Mesenchymal stem cell (in vitro differentiated cells and primary cell): ENCODE data around the gene KLHL28. TPM values are rescaled to one million over a fixed set of nuclear protein-coding genes. Genes with fewer than 3 reads are reported as not detected.
A peak's percentile ranks its signal among the peaks of the same experiment; 100 is the strongest.

ENCODE experiments used
- DNase-seq: peaks from one replicate; pipeline ENCODE4 v3.0.0-alpha.2; 2013
- H2AFZ ChIP-seq: one replicate; pipeline ENCODE4 v1.6.1; 2013; ENCODE audit warnings: low read depth, mild to moderate bottlenecking, control low read depth, inconsistent platforms, low read length, moderate library complexity
- H2AK5ac ChIP-seq: 2 replicates; pipeline ENCODE4 v1.6.1; 2013; ENCODE audit warnings: low read length, moderate library complexity, mild to moderate bottlenecking, inconsistent platforms; ENCODE audit not compliant: severe bottlenecking
- H2BK120ac ChIP-seq: one replicate; pipeline ENCODE4 v1.6.1; 2013; ENCODE audit warnings: low read depth, mild to moderate bottlenecking, inconsistent platforms, low read length, moderate library complexity
- H2BK12ac ChIP-seq, 2 experiments: one replicate each; pipeline ENCODE4 v1.6.1; 2013; ENCODE audit warnings: inconsistent platforms in 2 of 2, low read length in 2 of 2, mild to moderate bottlenecking in 2 of 2, moderate library complexity in 2 of 2, control low read depth in 1 of 2
- H2BK15ac ChIP-seq: one replicate; pipeline ENCODE4 v1.6.1; 2013; ENCODE audit warnings: mild to moderate bottlenecking, low read depth, inconsistent platforms; ENCODE audit not compliant: poor library complexity, severe bottlenecking
- H2BK5ac ChIP-seq: 2 replicates; pipeline ENCODE4 v1.6.1; 2013; ENCODE audit warnings: low read depth, mild to moderate bottlenecking, low read length, control low read depth, inconsistent platforms; ENCODE audit not compliant: poor library complexity, severe bottlenecking
- H3K14ac ChIP-seq, 2 experiments: one replicate each; pipeline ENCODE4 v1.6.1; 2013; ENCODE audit warnings: inconsistent platforms in 2 of 2, low read length in 2 of 2, control low read depth in 1 of 2, mild to moderate bottlenecking in 1 of 2, moderate library complexity in 1 of 2
- H3K18ac ChIP-seq, 2 experiments: one replicate each; pipeline ENCODE4 v1.6.1; 2013; ENCODE audit warnings: inconsistent platforms in 2 of 2, low read length in 2 of 2, control low read depth in 1 of 2, low read depth in 1 of 2, mild to moderate bottlenecking in 1 of 2
- H3K23ac ChIP-seq, 2 experiments: one replicate each; pipeline ENCODE4 v1.6.1; 2013; ENCODE audit warnings: inconsistent platforms in 2 of 2, low read length in 2 of 2, mild to moderate bottlenecking in 2 of 2, moderate library complexity in 2 of 2, control low read depth in 1 of 2
- H3K27ac ChIP-seq: 2 replicates; pipeline ENCODE4 v1.5.1; 2013; ENCODE audit warnings: mild to moderate bottlenecking, moderate library complexity, low read length, control low read depth, inconsistent platforms; ENCODE audit not compliant: poor library complexity, severe bottlenecking
- H3K27me3 ChIP-seq, 2 experiments: 2 replicates each; pipeline versions ENCODE4 v1.6.1 to v1.7.0; 2013; ENCODE audit warnings: low read length in 2 of 2, mild to moderate bottlenecking in 2 of 2, moderate library complexity in 2 of 2, control low read depth in 1 of 2, inconsistent platforms in 1 of 2; ENCODE audit not compliant: control insufficient read depth in 1 of 2, insufficient read depth in 1 of 2
- H3K36me3 ChIP-seq, 2 experiments: 2 replicates each; pipeline versions ENCODE4 v1.6.1 to v1.7.0; 2013; ENCODE audit warnings: low read length in 2 of 2, control low read depth in 1 of 2, inconsistent platforms in 1 of 2, low read depth in 1 of 2, mild to moderate bottlenecking in 1 of 2; ENCODE audit not compliant: insufficient read depth in 2 of 2, control insufficient read depth in 1 of 2
- H3K4ac ChIP-seq, 2 experiments: one replicate each; pipeline ENCODE4 v1.6.1; 2013; ENCODE audit warnings: inconsistent platforms in 2 of 2, low read length in 2 of 2, mild to moderate bottlenecking in 2 of 2, moderate library complexity in 2 of 2, control low read depth in 1 of 2, low read depth in 1 of 2
- H3K4me1 ChIP-seq: 2 replicates; pipeline ENCODE4 v1.6.1; 2013; ENCODE audit warnings: low read depth, low read length, control low read depth; ENCODE audit not compliant: control insufficient read depth, insufficient read depth
- H3K4me2 ChIP-seq: 2 replicates; pipeline ENCODE4 v1.6.1; 2013; ENCODE audit warnings: low read length, mild to moderate bottlenecking, inconsistent platforms; ENCODE audit not compliant: poor library complexity, severe bottlenecking
- H3K4me3 ChIP-seq, 2 experiments: 2 replicates each; pipeline versions ENCODE4 v1.5.1 to v1.7.0; 2013; ENCODE audit warnings: low read length in 2 of 2, mild to moderate bottlenecking in 2 of 2, control low read depth in 1 of 2, low read depth in 1 of 2; ENCODE audit not compliant: insufficient read depth in 1 of 2
- H3K79me1 ChIP-seq: replicated peaks from 2 replicates; pipeline ENCODE4 v1.6.1; 2013; ENCODE audit warnings: mild to moderate bottlenecking, control low read depth, low read length, inconsistent platforms; ENCODE audit not compliant: poor library complexity, severe bottlenecking
- H3K9ac ChIP-seq: 2 replicates; pipeline ENCODE4 v1.7.0; 2013; ENCODE audit warnings: mild to moderate bottlenecking, low read length, moderate library complexity
- H3K9me3 ChIP-seq: 2 replicates; pipeline ENCODE4 v1.7.0; 2013; ENCODE audit warnings: mild to moderate bottlenecking, low read length; ENCODE audit not compliant: control insufficient read depth
- H4K8ac ChIP-seq: one replicate; pipeline ENCODE4 v1.6.1; 2013; ENCODE audit warnings: inconsistent platforms, mild to moderate bottlenecking, low read length, moderate library complexity
- H4K91ac ChIP-seq: one replicate; pipeline ENCODE4 v1.6.1; 2013; ENCODE audit warnings: mild to moderate bottlenecking, low read length, inconsistent platforms
- WGBS: methylation state at CpG from one replicate; pipeline ENCODE4 v1.1.7; 2013; ENCODE audit warnings: mixed read lengths; 5-methylcytosine and 5-hydroxymethylcytosine counted together
- polyA plus RNA-seq, 2 experiments: library from polyadenylated mRNA; stranded (reverse); fragments of 200-250 nt; gene quantifications; one replicate each; pipeline ENCODE4 v1.2.3, GENCODE V29; 2013

Gene KLHL28, protein sequence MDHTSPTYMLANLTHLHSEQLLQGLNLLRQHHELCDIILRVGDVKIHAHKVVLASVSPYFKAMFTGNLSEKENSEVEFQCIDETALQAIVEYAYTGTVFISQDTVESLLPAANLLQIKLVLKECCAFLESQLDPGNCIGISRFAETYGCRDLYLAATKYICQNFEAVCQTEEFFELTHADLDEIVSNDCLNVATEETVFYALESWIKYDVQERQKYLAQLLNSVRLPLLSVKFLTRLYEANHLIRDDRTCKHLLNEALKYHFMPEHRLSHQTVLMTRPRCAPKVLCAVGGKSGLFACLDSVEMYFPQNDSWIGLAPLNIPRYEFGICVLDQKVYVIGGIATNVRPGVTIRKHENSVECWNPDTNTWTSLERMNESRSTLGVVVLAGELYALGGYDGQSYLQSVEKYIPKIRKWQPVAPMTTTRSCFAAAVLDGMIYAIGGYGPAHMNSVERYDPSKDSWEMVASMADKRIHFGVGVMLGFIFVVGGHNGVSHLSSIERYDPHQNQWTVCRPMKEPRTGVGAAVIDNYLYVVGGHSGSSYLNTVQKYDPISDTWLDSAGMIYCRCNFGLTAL
- polyA plus RNA-seq (2013, experiment 1 of 2) = 5.4 TPM
- 6.1 TPM for polyA plus RNA-seq (2013, experiment 2 of 2)

DNA sequence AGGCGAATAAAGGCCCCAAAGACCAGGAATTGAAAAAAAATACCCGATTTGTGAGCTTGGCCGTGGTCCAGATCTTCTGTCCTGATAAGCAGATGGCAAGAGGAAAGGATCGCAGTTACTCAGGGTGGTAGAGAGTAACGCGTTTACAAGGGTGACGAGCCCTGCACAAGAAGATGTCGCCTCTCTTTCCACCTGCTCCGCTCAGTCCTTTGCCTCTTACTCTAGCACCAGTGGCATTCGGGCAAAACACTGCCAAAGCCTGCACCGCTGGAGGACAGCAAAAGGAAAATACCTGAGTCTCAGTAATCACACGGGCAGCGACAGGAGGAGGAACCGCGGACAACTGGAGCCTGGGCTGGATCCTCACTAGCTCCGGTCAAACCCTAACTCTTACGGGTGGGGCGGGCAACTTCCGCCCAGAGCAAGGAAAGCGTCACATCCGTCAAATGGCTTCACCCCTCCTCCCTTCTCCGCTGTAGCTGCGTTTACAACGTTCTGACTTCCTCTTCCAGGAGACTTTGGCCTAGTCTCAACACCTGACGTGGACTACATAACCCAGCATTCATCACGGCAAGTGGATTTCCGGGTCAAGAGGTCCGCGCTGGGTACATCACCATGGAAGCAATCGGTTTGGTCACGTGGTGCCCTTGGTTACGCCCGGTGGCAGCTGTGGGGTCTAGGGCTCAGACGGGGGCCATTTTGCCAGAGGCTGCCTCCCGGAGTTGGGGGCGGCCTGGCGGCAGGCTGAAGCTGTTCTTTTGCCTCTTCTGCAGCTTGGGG lies at the start of gene KLHL28, which contains the start of gene TOGARAM1:
TSS of gene KLHL28 (minus strand) at position 394 of the 780 bp plus-strand sequence. CDS start 16,019 bp downstream, outside the sequence.
TSS of gene TOGARAM1 (plus strand) at position 637 of the 780 bp plus-strand sequence. CDS start 232 bp downstream, outside the sequence.
- Histone ChIP-seq H3K9ac (peak within 1 kb of the TSS; percentile 94), H2BK5ac (peak within 1 kb of the TSS; percentile 10), H2BK15ac (no peak within 1 kb of the TSS), H2BK12ac (peak within 1 kb of the TSS in 1 of 2 experiments; percentile 88), H2AFZ (peak within 1 kb of the TSS; percentile 91), H3K27ac (peak within 1 kb of the TSS; percentile 86), H3K79me1 (no peaks in the 10 kb centered on the region), H3K23ac (peak within 1 kb of the TSS in 1 of 2 experiments; percentile 93), H2BK120ac (peak within 1 kb of the TSS; percentile 35), H4K8ac (peak within 1 kb of the TSS; percentile 10), H3K18ac (peak within 1 kb of the TSS; percentile 60 to 93), H3K14ac (peak within 1 kb of the TSS in 1 of 2 experiments; percentile 97), H2AK5ac (no peak within 1 kb of the TSS), H3K4ac (peak within 1 kb of the TSS; percentile 5 to 91), H3K4me1 (peaks cover 6% of the 10 kb centered on the region), H3K36me3 (no peaks in the 10 kb centered on the region), H4K91ac (no peak within 1 kb of the TSS), H3K4me2 (peak within 1 kb of the TSS; percentile 84), H3K27me3 (no peaks in the 10 kb centered on the region), H3K4me3 (peak within 1 kb of the TSS; percentile 85 to 92), H3K9me3 (no peaks in the 10 kb centered on the region)
- under 1% methylated on average over 37 of the region's 37 CpGs for WGBS
- DNase-seq = peak; percentile 100

DNA sequence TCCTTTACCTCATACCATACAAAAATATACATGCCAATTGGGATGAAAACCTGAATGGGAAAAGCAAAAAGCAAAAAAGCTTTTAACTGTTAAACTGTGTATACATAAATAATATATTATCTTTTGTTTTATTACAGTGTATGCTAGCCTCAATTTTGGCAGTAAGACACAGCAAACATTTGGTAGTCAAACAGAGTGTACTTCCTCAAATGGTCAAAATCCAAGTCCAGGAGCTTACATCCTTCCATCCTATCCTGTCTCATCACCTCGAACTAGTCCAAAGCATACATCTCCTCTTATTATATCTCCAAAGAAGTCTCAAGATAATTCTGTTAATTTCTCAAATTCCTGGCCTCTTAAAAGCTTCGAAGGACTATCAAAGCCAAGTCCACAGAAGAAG lies 42.2 kb upstream of the KLHL28 start:
- Histone ChIP-seq H3K14ac (no peak overlapping the region), H3K36me3 (peaks cover 3 to 44% of the 10 kb centered on the region in 2 experiments), H3K4ac (no peak overlapping the region), H2BK12ac (no peak overlapping the region), H3K4me3 (no peak overlapping the region), H2BK15ac (no peak overlapping the region), H3K23ac (no peak overlapping the region), H2AFZ (no peak overlapping the region), H3K18ac (no peak overlapping the region), H3K79me1 (peaks cover 2% of the 10 kb centered on the region), H3K27ac (no peak overlapping the region), H3K4me2 (no peak overlapping the region), H4K91ac (no peak overlapping the region), H3K9ac (no peak overlapping the region), H3K9me3 (no peaks in the 10 kb centered on the region), H2AK5ac (no peak overlapping the region), H4K8ac (no peak overlapping the region), H2BK120ac (no peak overlapping the region), H2BK5ac (no peak overlapping the region), H3K4me1 (no peaks in the 10 kb centered on the region), H3K27me3 (no peaks in the 10 kb centered on the region)
- 100% methylated on average over 2 of the region's 2 CpGs for WGBS
- DNase-seq = no peak

DNA sequence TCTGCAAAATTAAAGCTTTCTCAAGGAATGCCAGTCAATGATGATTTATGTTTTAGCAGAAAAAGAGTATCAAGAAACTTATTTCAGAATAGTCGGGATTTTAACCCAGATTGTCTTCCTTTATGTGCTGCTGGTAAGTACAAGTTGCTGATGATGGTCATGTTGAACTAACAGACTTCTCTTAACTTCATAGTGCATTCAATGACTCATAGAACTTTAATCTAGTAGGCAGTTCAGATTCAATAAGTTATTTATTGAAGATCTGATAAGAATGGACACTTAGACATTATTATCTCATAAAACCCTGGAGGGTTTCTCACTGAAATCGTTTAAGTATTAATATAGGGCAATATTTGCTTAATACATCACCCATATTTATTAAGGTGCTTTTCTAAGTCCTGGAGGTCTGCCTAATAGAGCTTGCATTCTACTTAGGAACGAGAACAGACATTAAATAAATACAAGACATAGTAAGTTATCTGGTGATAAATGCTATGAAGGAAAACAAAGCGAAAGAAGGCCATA lies 34.1 kb upstream of the KLHL28 start:
- Histone ChIP-seq H2AK5ac (no peak overlapping the region), H3K18ac (no peak overlapping the region), H3K4me2 (no peak overlapping the region), H3K79me1 (peaks cover 21% of the 10 kb centered on the region), H3K4ac (no peak overlapping the region), H3K36me3 (peaks cover 8 to 41% of the 10 kb centered on the region in 2 experiments), H3K23ac (no peak overlapping the region), H3K4me1 (no peaks in the 10 kb centered on the region), H3K4me3 (no peak overlapping the region), H4K91ac (no peak overlapping the region), H3K27me3 (no peaks in the 10 kb centered on the region), H2BK15ac (no peak overlapping the region), H3K14ac (no peak overlapping the region), H3K9ac (no peak overlapping the region), H2BK12ac (no peak overlapping the region), H2BK5ac (no peak overlapping the region), H2AFZ (no peak overlapping the region), H3K27ac (no peak overlapping the region), H2BK120ac (no peak overlapping the region), H3K9me3 (no peaks in the 10 kb centered on the region), H4K8ac (no peak overlapping the region)
- 99% methylated on average over 2 of the region's 4 CpGs for WGBS
- no peak for DNase-seq
